Right lobe of liver (tissue), 6 donors: ENCODE results near the gene MFAP2. TPM values are rescaled to one million over a fixed set of nuclear protein-coding genes. Genes with fewer than 3 reads are reported as not detected.
"Not testable (repeated sequence)": the region's sequence is repeated elsewhere in the genome, so short reads cannot be mapped to it uniquely, and the experiment has no call there.

Experiments
- ATAC-seq, 4 donors: fragments of 200-7000 bp; cut with Tn5 transposase; one replicate each; pipeline ENCODE4 v1.9.1; 2020; ENCODE audit warnings: mild to moderate bottlenecking in 4 of 4, moderate library complexity in 4 of 4
- DNase-seq, 3 donors: peaks; one replicate each; pipeline ENCODE4 v3.0.0-alpha.2; 2020
- H3K27ac ChIP-seq, 3 donors: fragments of 200-600 bp; one replicate each; pipeline ENCODE4 v1.8.0; 2022
- H3K27me3 ChIP-seq, 2 donors: fragments of 200-600 bp; one replicate each; pipeline ENCODE4 v1.8.0; 2022
- H3K36me3 ChIP-seq, 4 donors: fragments of 200-600 bp; sonication (generic) in 1 of 4; one replicate each; pipeline versions ENCODE4 v1.5.1 to v1.8.0; 2017 to 2022; ENCODE audit warnings: control low read depth in 1 of 4
- H3K4me1 ChIP-seq, 4 donors: fragments of 200-600 bp; sonication (generic) in 1 of 4; one replicate each; pipeline versions ENCODE4 v1.5.1 to v1.8.0; 2017 to 2022; ENCODE audit warnings: control low read depth in 1 of 4
- H3K4me3 ChIP-seq, 3 donors: fragments of 200-600 bp; one replicate each; pipeline ENCODE4 v1.8.0; 2022
- H3K9me3 ChIP-seq, 4 donors: fragments of 200-600 bp; sonication (generic) in 1 of 4; one replicate each; pipeline versions ENCODE4 v1.5.1 to v1.8.0; 2017 to 2022; ENCODE audit warnings: control low read depth in 1 of 4
- POLR2A ChIP-seq: fragments of 450-650 bp; IDR thresholded peaks from one replicate; pipeline ENCODE4 v1.6.1; 2017; ENCODE audit warnings: antibody characterized with exemption, mild to moderate bottlenecking
- WGBS: methylation state at CpG from one replicate; pipeline ENCODE4 v1.1.6; 2018; ENCODE audit warnings: low coverage, low lambda C conversion rate; ENCODE audit not compliant: insufficient coverage; ENCODE audit errors: missing lambda C conversion rate; 5-methylcytosine and 5-hydroxymethylcytosine counted together
- intact Hi-C, 2 donors: fragments of 100-400 bp; cut with DNase I; formaldehyde crosslinking; loops; one replicate each; pipeline versions ENCODE4 v1.11.2 to v1.14.1; 2022
- total RNA-seq, 6 experiments: library from RNA; depleted of rRNA in 2 of 6; stranded (reverse); fragments of >200 nt in 2 of 6; fragmentation: NEBNext Ultra II Directional in 3 of 6; extraction: Animal tissue kit (Norgen Biotek cat#: 25700) in 3 of 6; gene quantifications; one replicate each; pipeline versions ENCODE4 v1.1.0 to v1.2.4, GENCODE V29; 2016 to 2023
- TF ChIP-seq, protein P1 (sequence below), 4 donors: fragments of 200-600 bp in 3 of 4; fragments of 450-650 bp in 1 of 4; IDR thresholded peaks; one replicate each; pipeline versions ENCODE4 v1.5.1 to v1.8.0; 2016 to 2022; ENCODE audit warnings: antibody characterized with exemption in 4 of 4, mild to moderate bottlenecking in 2 of 4
- donor health status: DM: no; HTN: yes; CAD: no.
- donor health status: DM: no; HTN: no; CAD: no.
- donor health status: DM: no; HTN: no; CAD: no.
- donor health status: DM: no; HTN: yes; CAD: no.
- donor health status: DM: no; HTN: yes; CAD: no.

Gene MFAP2
- total RNA-seq, 6 experiments from 2014 or later = 0.35 to 1.3 (median 1.2) TPM; not detected in 3

DNA sequence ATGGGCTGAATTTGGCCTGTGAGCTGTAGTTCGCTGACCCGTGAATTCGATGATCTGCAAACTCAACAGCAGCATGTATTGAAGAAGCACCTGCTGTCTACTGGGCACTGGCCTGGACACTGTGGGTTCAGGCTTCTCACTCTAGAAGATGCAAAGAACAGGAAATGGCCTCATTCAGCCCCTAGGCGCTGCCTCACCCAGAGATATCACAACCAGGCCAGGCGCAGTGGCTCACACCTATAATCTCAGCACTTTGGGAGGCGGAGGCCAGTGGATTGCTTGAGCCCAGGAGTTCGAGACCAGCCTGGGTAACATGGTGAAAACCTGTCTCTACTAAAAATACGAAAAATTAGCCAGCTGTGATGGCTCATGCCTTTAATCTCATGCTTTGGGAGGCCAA lies 23.6 kb downstream of the MFAP2 start:
- 64% methylated on average over 2 of the region's 8 CpGs for WGBS
- intact Hi-C loops = no loop called here

DNA sequence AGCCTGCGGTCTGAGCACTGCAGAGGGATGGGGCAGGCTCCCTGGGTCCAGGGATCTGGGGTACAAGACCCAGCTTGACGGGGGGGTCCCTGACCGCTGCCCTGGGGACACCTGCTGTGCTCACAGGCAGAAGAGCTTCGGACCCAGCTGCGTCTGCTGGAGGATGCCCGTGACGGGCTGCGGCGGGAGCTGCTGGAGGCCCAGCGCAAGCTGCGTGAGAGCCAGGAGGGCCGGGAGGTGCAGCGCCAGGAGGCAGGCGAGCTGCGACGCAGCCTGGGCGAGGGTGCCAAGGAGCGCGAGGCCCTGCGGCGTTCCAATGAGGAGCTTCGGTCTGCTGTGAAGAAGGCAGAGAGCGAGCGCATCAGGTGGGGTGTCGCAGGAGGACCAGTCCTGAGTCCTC lies 25.2 kb downstream of the MFAP2 start:
- no peak for DNase-seq
- Histone ChIP-seq H3K4me1 (peaks cover 0 to 7% (median 0%) of the 10 kb centered on the region in 4 donors), H3K36me3 (no peaks in the 10 kb centered on the region), H3K27ac (no peak overlapping the region), H3K4me3 (no peak overlapping the region), H3K27me3 (no peaks in the 10 kb centered on the region), H3K9me3 (no peaks in the 10 kb centered on the region)
- ATAC-seq = no peak
- intact Hi-C loops = no loop called here
- WGBS = no CpG with 5 or more reads among the region's 25 CpGs
- TF ChIP-seq, protein P1, sequence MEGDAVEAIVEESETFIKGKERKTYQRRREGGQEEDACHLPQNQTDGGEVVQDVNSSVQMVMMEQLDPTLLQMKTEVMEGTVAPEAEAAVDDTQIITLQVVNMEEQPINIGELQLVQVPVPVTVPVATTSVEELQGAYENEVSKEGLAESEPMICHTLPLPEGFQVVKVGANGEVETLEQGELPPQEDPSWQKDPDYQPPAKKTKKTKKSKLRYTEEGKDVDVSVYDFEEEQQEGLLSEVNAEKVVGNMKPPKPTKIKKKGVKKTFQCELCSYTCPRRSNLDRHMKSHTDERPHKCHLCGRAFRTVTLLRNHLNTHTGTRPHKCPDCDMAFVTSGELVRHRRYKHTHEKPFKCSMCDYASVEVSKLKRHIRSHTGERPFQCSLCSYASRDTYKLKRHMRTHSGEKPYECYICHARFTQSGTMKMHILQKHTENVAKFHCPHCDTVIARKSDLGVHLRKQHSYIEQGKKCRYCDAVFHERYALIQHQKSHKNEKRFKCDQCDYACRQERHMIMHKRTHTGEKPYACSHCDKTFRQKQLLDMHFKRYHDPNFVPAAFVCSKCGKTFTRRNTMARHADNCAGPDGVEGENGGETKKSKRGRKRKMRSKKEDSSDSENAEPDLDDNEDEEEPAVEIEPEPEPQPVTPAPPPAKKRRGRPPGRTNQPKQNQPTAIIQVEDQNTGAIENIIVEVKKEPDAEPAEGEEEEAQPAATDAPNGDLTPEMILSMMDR (IDR thresholded peaks at IDR 0.05) = no peak
- no peak for TF ChIP-seq POLR2A

More for the DNA sequence above, 23.6 kb downstream of the MFAP2 start:
- Histone ChIP-seq H3K9me3 (no peaks in the 10 kb centered on the region), H3K4me3 (no peak overlapping the region), H3K36me3 (no peaks in the 10 kb centered on the region), H3K4me1 (peaks cover 0 to 7% (median 0%) of the 10 kb centered on the region in 4 donors), H3K27me3 (no peaks in the 10 kb centered on the region), H3K27ac (no peak overlapping the region)
- no peak for DNase-seq
- ATAC-seq = no peak
- TF ChIP-seq, protein P1 (IDR thresholded peaks at IDR 0.05) = no peak
- TF ChIP-seq POLR2A = no peak

DNA sequence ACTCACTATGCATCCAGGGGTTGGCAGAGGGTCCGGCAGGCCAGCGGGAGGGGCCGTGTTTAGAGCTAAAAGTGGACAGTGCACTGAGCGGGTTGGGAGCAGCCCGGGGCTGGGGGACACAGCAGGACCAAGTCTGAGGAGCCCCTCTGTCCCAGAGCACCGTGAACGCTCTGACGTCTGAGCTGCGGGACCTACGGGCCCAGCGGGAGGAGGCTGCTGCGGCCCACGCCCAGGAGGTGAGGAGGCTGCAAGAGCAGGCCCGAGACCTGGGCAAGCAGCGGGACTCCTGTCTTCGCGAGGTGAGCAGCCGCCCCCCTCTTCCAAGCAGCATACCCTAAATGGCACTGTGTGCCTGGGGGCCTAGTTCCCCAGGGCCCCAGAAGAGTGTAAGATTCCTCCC lies 25.8 kb downstream of the MFAP2 start:
- Histone ChIP-seq H3K27ac (no peak overlapping the region), H3K36me3 (no peaks in the 10 kb centered on the region), H3K27me3 (no peaks in the 10 kb centered on the region), H3K4me3 (no peak overlapping the region), H3K4me1 (peaks cover 0 to 10% (median under 1%) of the 10 kb centered on the region in 4 donors), H3K9me3 (no peaks in the 10 kb centered on the region)
- no CpG with 5 or more reads among the region's 18 CpGs for WGBS
- ATAC-seq (no peak), DNase-seq (no peak)
- intact Hi-C loops = no loop called here
- TF ChIP-seq POLR2A = no peak

GRCh38 chr1:16952376-16952775 lies 28.0 kb downstream of the MFAP2 start:
- intact Hi-C loops, H3K27me3 ChIP-seq, H3K27ac ChIP-seq, DNase-seq, H3K9me3 ChIP-seq, ATAC-seq, H3K4me3 ChIP-seq, H3K36me3 ChIP-seq: not testable (repeated sequence)
- WGBS = 94% methylated on average over 3 of the region's 4 CpGs
- H3K4me1 ChIP-seq = peaks cover 0 to 20% (median 2%) of the 10 kb centered on the region in 4 donors

GRCh38 chr1:16949026-16949425 lies 31.4 kb downstream of the MFAP2 start:
- ATAC-seq (peak; percentile 62 to 87 (median 79)), DNase-seq (peak; percentile 82 to 88 (median 88))
- H3K27me3 ChIP-seq, H3K9me3 ChIP-seq, H3K36me3 ChIP-seq, intact Hi-C loops, H3K4me3 ChIP-seq: not testable (repeated sequence)
- H3K27ac ChIP-seq = peak overlapping the region in 2 of 3 donors; percentile 35 to 41
- 54% methylated on average over 3 of the region's 7 CpGs for WGBS
- H3K4me1 ChIP-seq = peaks cover 0 to 13% (median 2%) of the 10 kb centered on the region in 4 donors

DNA sequence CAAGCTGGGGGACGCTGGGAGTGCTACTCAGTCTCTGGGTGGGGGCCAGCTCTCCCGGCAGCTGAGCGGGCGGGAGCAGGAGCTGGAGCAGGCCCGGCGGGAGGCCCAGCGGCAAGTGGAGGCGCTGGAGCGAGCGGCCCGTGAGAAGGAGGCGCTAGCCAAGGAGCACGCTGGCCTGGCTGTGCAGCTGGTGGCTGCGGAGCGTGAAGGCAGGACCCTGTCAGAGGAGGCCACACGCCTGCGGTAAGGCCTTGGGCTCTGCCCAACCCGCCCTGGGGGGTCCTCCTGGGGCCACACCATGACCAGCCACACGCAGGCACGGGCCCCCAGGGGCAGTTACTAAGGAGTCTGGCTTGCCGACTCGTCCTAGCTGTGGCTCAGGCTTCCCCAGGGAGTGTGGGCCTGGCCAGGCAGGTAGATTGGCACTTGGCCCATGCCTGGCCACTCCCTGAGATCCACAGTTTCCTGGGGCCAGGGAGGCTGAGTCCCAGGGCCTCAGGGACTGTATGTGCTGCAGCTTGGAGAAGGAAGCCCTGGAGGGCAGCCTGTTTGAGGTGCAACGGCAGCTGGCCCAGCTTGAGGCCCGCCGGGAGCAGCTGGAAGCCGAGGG lies 32.0 kb downstream of the MFAP2 start:
- intact Hi-C loops = not testable (repeated sequence)

More for the DNA sequence above, 32.0 kb downstream of the MFAP2 start:
- ATAC-seq (peak; percentile 62 to 78 (median 70)), DNase-seq (peak in 1 of 3 donors; percentile 61)
- peak overlapping the region in 2 of 3 donors; percentile 35 to 41 for H3K27ac ChIP-seq
- H3K9me3 ChIP-seq, H3K4me3 ChIP-seq, H3K36me3 ChIP-seq, H3K27me3 ChIP-seq: not testable (repeated sequence)
- peaks cover 0 to 13% (median 2%) of the 10 kb centered on the region in 4 donors for H3K4me1 ChIP-seq
- WGBS = 84% methylated on average over 16 of the region's 26 CpGs
